Neural cell (in vitro differentiated cells): ENCODE data around the gene ACTR1A. TPM values are rescaled to one million over a fixed set of nuclear protein-coding genes. Genes with fewer than 3 reads are reported as not detected.

Experiments used
- H2AFZ ChIP-seq: fragments of 200-600, 300-800 bp; sonication (generic), shearing (Covaris generic); 2 replicates; pipeline ENCODE4 v1.6.0; 2014; ENCODE audit warnings: low read depth, mild to moderate bottlenecking, antibody characterized with exemption, low read length, moderate library complexity
- H3F3A ChIP-seq: fragments of 200-600 bp; shearing (Covaris generic); 2 replicates; pipeline ENCODE4 v1.6.1; 2016; ENCODE audit warnings: mild to moderate bottlenecking, moderate library complexity, mixed read lengths, antibody characterized with exemption, low read length; ENCODE audit not compliant: insufficient read depth, poor library complexity, severe bottlenecking
- H3K27ac ChIP-seq: fragments of 200-600, 300-800 bp; sonication (generic), shearing (Covaris generic); 2 replicates; pipeline ENCODE4 v1.5.1; 2014; ENCODE audit warnings: mild to moderate bottlenecking, low read length, moderate library complexity
- H3K27me3 ChIP-seq: fragments of 300-800, 200-600 bp; sonication (generic), shearing (Covaris generic); 2 replicates; pipeline ENCODE4 v1.6.0; 2014; ENCODE audit warnings: mild to moderate bottlenecking, low read depth, low read length, moderate library complexity; ENCODE audit not compliant: insufficient read depth
- H3K36me3 ChIP-seq: fragments of 300-800, 200-600 bp; sonication (generic), shearing (Covaris generic); 2 replicates; pipeline ENCODE4 v1.5.1; 2014; ENCODE audit warnings: mild to moderate bottlenecking, antibody characterized with exemption, low read length, moderate library complexity; ENCODE audit not compliant: insufficient read depth
- H3K4me2 ChIP-seq: fragments of 300-800, 200-600 bp; sonication (generic), shearing (Covaris generic); 2 replicates; pipeline ENCODE4 v1.6.0; 2014; ENCODE audit warnings: mild to moderate bottlenecking, low read length
- H3K4me3 ChIP-seq: fragments of 300-800, 200-600 bp; sonication (generic), shearing (Covaris generic); 2 replicates; pipeline ENCODE4 v1.5.1; 2014; ENCODE audit warnings: mild to moderate bottlenecking, low read length, moderate library complexity
- H3K79me2 ChIP-seq: fragments of 200-600 bp; shearing (Covaris generic); replicated peaks from 2 replicates; pipeline ENCODE4 v1.6.0; 2014; ENCODE audit warnings: mild to moderate bottlenecking, low read length, moderate library complexity; ENCODE audit not compliant: insufficient read depth
- H3K9ac ChIP-seq: fragments of 300-800, 200-600 bp; sonication (generic), shearing (Covaris generic); 2 replicates; pipeline ENCODE4 v1.6.1; 2016; ENCODE audit warnings: mild to moderate bottlenecking, low read length, mixed read lengths
- H3K9me2 ChIP-seq: fragments of 200-600 bp; shearing (Covaris generic); 2 replicates; pipeline ENCODE4 v1.6.1; 2016; ENCODE audit warnings: mild to moderate bottlenecking, low read length, mixed read lengths; ENCODE audit not compliant: insufficient read depth
- H3K9me3 ChIP-seq: fragments of 200-600, 300-800 bp; sonication (generic), shearing (Covaris generic); 2 replicates; pipeline ENCODE4 v1.6.1; 2016; ENCODE audit warnings: mild to moderate bottlenecking, mixed run types, low read length, moderate library complexity, mixed read lengths
- H4K20me1 ChIP-seq: fragments of 200-600 bp; shearing (Covaris generic); 2 replicates; pipeline ENCODE4 v1.6.1; 2016; ENCODE audit warnings: mild to moderate bottlenecking, mixed run types; ENCODE audit not compliant: insufficient read depth
- CTCF ChIP-seq: fragments of 450-650 bp; IDR thresholded peaks from 2 replicates; pipeline ENCODE4 v1.5.1; 2014; ENCODE audit warnings: antibody characterized with exemption, mild to moderate bottlenecking, moderate library complexity; ENCODE audit not compliant: poor library complexity, severe bottlenecking
- EP300 ChIP-seq: fragments of 450-650 bp; conservative IDR thresholded peaks from 2 replicates; pipeline ENCODE4 v1.6.1; 2014; ENCODE audit warnings: antibody characterized with exemption, mild to moderate bottlenecking, moderate library complexity; ENCODE audit not compliant: poor library complexity, severe bottlenecking
- EZH2 ChIP-seq: fragments of 200-600, 300-800 bp; shearing (Covaris generic), sonication (generic); IDR thresholded peaks from 2 replicates; pipeline ENCODE4 v1.6.1; 2014; ENCODE audit warnings: antibody characterized with exemption, low read length, borderline replicate concordance, mild to moderate bottlenecking; ENCODE audit not compliant: insufficient read depth, poor library complexity, severe bottlenecking
- MXI1 ChIP-seq: fragments of 450-650 bp; conservative IDR thresholded peaks from 2 replicates; pipeline ENCODE4 v1.6.1; 2014; ENCODE audit warnings: antibody characterized with exemption, mild to moderate bottlenecking; ENCODE audit not compliant: poor library complexity, severe bottlenecking
- POLR2AphosphoS5 ChIP-seq: IDR thresholded peaks from 2 replicates; pipeline ENCODE4 v1.6.1; 2012
- RAD21 ChIP-seq: fragments of 450-650 bp; conservative IDR thresholded peaks from 2 replicates; pipeline ENCODE4 v1.6.1; 2014; ENCODE audit warnings: antibody characterized with exemption, mild to moderate bottlenecking, moderate library complexity
- REST ChIP-seq: IDR thresholded peaks from 2 replicates; pipeline ENCODE4 v1.6.1; 2012; ENCODE audit warnings: borderline replicate concordance
- SMC3 ChIP-seq: fragments of 450-650 bp; conservative IDR thresholded peaks from 2 replicates; pipeline ENCODE4 v1.6.1; 2014; ENCODE audit warnings: antibody characterized with exemption, mild to moderate bottlenecking, moderate library complexity; ENCODE audit not compliant: poor library complexity
- TAF1 ChIP-seq: IDR thresholded peaks from 2 replicates; pipeline ENCODE4 v1.6.1; 2012; ENCODE audit warnings: low read depth
- polyA plus RNA-seq: library from polyadenylated mRNA; depleted of rRNA; stranded (reverse); fragments of >200 nt; gene quantifications from 2 replicates; pipeline ENCODE4 v1.2.3, GENCODE V29; 2014

The ACTR1A gene
- polyA plus RNA-seq, 1 donor from 2014 or later: 316 TPM

GRCh38 chr10:102511583-102512274, 9.2 kb upstream of the ACTR1A start:
- Histone ChIP-seq H3K36me3 (no peaks in the 10 kb centered on the region), H3K9me3 (no peaks in the 10 kb centered on the region), H3K27ac (no peak overlapping the region), H3F3A (no peaks in the 10 kb centered on the region), H3K9ac (no peak overlapping the region), H4K20me1 (no peaks in the 10 kb centered on the region), H3K4me3 (no peak overlapping the region), H3K9me2 (no peaks in the 10 kb centered on the region), H3K4me2 (no peak overlapping the region), H3K27me3 (no peaks in the 10 kb centered on the region), H3K79me2 (peaks cover 15% of the 10 kb centered on the region), H2AFZ (no peak overlapping the region)
- TF ChIP-seq SMC3: no peak
- no peak for TF ChIP-seq EP300
- no peak for TF ChIP-seq POLR2AphosphoS5
- no peak for TF ChIP-seq TAF1
- no peak for TF ChIP-seq CTCF
- TF ChIP-seq RAD21: no peak
- TF ChIP-seq EZH2: no peak
- TF ChIP-seq REST: no peak
- TF ChIP-seq MXI1: no peak

GRCh38 chr10:102509387-102509786, 6.9 kb upstream of the ACTR1A start:
- no peak overlapping the region for H3K9ac ChIP-seq
- no peaks in the 10 kb centered on the region for H3K36me3 ChIP-seq
- H3K27ac ChIP-seq: no peak overlapping the region
- H3K4me2 ChIP-seq: no peak overlapping the region
- no peaks in the 10 kb centered on the region for H3K9me2 ChIP-seq
- H4K20me1 ChIP-seq: no peaks in the 10 kb centered on the region
- H3K9me3 ChIP-seq: no peaks in the 10 kb centered on the region
- no peak for TF ChIP-seq EZH2
- no peak for TF ChIP-seq REST
- TF ChIP-seq POLR2AphosphoS5: no peak
- no peak for TF ChIP-seq CTCF
- TF ChIP-seq EP300: no peak
- no peak for TF ChIP-seq SMC3
- no peaks in the 10 kb centered on the region for H3F3A ChIP-seq
- H3K79me2 ChIP-seq: peaks cover 37% of the 10 kb centered on the region
- H3K4me3 ChIP-seq: no peak overlapping the region
- H3K27me3 ChIP-seq: no peaks in the 10 kb centered on the region
- H2AFZ ChIP-seq: no peak overlapping the region
